Hepatic stellate cell (primary cell): Measurements from ENCODE around the gene COBL.

Source experiments
- DNase-seq: peaks from one replicate; pipeline ENCODE4 v3.0.0; 2011; ENCODE audit warnings: low spot score

COBL gene

DNA sequence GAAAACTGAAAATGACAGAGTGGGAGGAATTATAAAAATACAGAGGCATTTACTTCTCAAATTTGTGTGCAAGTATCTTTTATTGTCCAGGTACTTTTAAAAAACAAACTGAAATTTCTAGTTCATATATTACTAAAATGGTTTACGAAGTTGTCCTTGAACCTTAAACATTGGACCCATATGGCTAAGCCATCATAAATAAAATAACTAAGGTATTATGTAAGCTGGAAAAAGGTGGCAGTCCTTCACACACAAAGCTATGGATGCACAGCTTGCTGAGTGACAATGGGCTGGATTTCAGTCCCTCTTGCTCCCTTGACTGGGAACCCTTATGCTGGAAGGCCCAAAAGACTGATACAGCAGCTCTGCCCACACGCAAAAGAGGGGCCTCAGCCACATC is 66.1 kb downstream of the COBL start:
- DNase-seq, result no peak

DNA sequence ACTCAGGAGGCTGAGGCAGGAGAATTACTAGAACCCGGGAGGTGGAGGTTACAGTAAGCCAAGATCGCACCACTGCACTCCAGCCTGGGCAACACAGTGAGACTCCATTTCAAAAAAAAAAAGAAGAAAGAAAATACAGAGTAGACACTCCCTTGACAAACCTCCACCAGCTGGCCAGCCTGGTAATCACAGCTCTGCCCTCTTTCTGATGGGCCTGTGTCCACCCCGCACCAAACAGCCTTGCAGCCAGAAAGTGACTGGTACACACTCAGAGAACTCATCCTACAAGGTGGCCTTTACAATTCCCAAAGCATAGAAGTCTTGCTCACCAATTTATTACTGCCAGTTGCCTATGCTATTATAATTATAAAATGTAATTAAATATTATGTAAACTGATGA is 66.6 kb downstream of the COBL start:
- DNase-seq, result no peak

DNA sequence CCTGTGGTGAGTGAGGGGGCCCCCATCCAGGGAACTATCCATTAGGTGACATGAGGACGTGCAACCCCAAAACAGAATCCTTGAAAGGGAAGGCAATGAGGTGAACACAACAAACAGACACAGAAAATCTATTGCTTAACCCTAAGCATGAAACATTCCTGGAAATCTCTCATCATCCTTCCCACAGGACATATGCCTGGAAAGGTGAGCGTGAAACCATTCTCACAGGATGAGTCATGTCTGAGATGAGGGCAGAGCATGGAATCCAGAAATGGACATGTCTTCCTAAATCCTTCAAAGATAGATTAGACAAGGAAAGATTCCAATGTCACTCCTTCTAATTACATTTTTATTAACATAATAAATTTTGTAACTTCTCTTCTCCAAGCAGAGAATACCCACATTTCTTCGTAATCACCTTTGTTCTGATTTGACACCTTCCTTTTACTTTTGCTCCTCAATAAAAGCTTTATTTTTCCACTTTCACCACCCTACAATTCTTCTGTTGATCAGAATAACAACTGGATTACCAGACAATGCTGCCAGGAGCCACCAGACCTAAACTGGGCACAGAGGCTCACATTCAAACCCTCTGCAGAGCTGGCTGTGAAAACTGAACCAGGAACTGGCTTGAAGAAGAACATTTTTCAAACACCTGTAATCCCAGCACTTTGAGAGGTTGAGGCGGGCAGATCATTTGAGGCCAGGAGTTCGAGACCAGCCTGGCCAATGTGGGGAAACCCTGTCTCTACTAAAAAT is 67.2 kb downstream of the COBL start:
- no peak for DNase-seq

DNA sequence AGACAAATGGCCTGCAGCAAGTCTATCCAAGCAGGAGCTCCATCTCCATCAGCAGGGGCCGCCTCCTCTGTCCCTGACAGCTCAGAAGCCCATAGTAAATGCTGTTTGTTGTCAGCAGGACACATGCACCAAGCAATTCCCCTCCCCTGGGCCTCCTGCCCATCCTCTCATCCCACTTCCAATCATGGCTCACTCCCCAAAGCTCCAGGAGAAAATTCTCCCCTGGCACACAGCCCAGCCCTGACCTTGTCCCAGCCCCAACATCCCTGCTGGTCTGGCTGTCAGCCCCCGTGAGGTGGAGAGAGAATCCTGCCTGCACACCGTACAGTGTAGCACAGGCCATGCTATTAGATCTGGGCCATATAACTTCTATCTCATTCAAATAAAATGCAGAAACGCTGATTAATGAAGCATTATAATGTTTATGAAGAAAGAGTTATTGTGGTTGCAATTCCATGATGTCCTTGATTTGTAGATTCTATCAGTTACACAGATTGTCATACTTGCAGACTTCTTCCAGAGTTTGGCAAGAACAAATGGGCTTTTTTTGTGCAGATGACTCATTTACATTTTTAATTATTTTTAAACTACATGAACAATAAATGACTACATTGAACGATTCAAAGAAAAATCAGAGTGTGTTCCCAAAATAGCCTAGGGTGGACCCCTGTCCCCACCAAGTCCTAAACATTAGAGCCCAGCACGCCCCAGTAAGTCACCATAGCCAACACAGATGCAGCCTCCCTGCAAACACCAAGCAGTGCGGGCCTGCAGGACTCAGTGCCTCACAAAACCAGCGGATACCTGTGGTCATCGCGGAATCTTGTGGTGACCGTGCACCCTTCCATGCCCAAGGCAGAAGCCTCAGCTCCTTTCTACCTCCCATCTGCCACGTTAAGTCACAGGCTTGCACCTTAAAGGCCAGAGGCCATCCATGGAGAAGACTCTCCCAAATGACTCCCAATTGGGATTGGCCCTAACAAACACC is 70.1 kb downstream of the COBL start:
- DNase-seq, result no peak

DNA sequence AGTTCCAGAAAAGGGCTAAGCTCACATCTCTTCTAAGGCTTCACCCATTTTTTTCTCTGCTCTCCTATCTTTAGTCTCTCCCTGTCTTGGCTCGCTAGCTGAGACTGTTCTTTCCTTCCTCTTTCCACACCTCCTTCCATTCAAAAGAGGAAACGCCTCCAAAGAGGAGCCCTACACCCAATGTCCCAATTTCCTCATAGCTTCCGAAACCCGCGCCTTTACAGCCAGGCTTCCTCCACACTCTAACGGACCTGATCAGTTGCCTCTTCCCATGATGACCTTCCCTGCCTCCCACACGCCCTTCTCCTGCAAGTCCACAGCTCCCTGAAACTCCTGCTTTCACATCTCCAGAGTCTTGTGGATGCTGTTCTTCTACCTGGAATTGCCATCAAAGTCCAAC is 71.7 kb downstream of the COBL start:
- no peak for DNase-seq

DNA sequence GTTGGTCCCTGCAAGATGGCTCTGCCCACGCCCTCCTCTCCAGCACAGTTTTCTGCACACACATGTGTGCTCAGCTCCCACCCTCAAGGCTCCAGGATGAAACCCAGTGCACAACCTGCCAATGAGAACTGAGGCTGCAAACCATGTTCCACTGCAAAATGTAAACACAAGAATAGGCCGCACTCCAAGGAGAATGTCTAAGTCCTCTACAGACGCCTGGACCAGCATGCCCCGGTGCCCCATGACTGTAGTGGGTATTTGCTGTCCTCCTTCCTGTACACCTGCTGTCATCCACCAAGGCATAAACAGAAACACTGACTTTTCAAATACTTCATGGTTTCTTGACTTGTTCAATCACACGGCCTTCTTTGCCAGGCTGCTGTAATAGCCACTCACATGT is 72.6 kb downstream of the COBL start:
- DNase-seq, result no peak

DNA sequence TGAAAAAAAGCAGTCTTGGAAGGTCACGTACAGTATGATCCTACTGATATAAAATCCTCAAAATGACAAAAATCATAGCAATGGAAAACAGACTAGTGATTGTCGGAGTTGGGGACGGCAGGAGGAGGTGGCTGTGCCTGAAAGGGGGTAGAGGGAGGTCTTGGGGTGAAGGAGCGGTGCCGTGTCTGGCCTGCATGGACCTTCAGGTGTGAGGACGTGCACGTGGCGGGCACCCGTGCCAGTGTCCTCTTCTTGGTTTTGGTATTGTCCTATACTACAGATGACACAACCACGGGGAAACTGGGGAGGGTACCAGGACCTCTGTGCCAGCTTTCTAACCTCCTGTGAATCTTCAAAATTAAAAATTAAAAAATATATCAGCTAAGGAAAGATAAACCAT is 73.0 kb downstream of the COBL start:
- no peak for DNase-seq

DNA sequence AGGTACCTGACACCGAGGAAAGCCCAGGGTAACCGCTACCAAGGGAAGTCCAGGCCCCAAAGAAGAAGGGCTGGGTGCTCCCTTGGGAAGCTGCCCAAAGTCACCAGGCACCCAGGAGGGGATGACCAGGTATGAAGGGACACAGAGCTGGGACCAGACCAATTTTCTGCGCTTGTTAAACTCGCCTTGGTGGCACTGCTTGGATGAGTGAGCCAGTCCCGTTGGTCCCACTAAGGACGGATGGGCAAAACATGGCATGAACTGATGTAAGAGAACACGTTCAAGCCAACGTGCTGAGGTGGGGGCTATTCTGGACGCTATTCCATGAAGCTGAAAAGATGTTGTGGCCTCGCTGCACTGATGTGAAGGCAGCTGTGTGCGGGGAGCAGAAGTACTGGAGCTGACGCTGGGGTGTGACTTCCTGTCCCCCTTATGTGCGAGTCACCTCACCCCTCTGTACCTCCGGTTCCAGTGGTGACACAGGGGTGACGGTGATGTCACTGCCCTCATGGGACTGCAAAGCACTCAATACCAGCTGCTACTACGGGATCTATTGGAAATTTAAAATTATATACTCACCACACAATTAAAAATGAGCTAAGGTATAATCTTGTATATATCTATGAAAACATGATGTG is 73.6 kb downstream of the COBL start:
- no peak for DNase-seq

DNA sequence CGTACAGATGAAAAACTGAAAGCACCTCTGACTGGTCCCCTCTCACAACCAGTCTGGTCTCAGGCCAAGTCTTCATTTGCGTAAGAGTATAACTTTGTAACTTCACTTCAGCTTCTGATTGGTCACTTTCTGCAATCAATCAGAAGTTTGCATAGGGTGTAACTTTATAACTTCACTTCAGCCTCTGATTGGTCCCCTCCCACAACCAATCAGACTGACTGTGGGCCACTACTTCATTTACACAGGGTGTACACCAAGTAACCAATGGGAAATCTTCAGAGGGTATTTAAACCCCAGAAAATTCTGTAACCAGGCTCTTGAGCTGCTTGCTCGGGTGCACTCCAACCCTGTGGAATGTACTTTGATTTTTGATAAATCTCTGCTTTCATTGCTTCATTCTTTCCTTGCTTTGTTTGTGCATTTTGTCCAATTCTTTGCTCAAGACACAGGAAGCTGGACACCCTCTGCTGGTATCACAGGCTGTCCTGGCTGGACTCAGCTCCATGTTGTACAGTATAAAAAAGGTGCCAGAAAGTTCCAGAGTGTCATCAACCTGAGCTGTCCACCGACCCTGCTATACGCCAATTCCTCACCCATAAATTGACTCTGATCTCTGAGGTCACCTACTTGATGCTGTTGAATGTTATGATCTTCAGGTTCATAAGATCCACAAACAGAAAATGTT is 74.5 kb downstream of the COBL start:
- DNase-seq, result no peak

DNA sequence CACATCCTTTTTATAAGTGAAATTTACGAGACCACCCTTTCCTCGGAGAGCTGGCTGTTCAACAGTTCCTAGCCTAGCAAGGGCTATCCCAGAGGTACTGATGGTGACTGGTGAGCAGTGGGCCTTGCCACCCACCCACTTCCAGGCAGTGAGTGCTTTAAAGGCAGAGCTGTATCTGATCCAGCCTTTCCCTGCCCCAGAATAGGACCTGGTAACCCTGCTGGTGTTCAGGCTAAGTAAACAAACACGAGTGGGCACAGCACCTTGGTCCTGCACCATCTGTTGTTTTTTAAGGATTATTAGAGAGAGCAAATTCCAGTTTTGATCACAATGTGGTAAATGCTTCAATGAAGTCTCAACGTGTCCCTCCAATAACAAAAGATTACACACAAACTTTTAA is 75.7 kb downstream of the COBL start:
- no peak for DNase-seq

DNA sequence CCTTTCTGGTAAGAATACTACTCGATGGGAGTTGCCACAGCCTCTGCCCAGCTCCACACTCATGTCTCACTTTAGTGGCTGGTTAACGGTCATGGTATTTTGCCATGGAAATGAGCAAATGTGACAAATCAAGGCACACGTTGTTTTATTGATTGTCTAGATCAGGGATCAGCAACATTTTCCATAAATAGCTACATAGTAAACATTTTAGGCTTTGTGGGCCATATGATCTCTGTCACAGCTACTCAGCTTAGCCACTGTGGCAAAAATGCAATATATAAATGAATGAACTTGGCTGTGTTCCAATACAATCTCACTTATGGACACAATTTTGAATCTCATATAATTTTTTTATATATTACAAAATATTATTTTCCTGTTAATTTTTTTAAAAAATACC is 76.9 kb downstream of the COBL start:
- DNase-seq, result no peak

DNA sequence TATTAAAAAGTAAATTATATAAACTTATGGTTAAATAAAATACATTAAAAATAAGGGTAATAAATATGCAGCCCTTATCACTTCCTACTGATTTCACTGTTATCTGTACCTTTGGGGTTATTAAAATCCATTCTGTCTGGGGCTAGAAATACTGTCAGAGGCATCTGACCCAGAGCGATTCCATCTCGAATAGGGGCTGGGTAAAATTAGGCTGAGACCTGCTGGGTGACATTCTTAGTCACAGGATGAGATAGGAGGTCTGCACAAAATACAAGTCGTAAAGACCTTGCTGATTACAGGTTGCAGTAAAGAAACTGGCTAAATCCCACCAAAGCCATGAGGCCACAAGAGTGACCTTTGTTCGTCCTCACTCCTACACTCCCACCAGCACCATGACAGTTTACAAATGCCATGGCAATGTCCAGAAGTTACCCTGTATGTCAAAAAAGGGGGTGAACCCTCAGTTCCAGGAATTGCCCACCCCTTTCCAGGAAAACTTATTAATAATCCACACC is 77.6 kb downstream of the COBL start:
- DNase-seq, result no peak

DNA sequence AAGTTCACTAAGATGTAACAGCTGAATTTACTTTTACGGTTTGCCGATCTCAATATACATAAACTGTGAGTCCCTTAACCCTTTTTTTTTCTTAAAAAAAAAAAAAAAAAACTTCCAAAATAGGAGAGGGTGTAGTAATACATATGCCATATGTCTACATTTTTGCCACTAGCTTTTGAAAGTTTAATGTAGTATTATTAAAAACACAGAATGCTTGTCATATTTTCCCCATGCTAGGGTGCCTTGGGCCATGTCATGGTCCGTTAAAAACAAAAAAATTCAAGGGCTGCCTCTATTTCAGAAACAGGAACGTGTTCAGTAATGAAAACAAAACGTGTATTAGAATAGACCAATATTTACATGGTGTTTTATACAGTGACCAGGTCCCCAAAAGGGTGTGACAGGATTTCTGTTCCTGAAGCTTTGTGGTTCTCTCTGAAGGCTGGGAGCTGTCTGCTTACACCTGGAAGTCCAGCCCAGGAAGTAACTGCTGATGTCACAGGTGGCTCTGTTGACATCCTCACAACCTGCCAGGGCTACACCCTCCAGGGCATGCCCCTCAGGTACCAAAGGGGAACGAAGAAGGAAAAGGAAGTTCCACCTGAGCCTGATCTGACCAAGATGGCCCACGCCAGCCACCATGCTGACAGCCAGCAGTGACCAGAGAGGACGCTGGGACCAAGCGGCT is 79.0 kb downstream of the COBL start:
- DNase-seq, result no peak

DNA sequence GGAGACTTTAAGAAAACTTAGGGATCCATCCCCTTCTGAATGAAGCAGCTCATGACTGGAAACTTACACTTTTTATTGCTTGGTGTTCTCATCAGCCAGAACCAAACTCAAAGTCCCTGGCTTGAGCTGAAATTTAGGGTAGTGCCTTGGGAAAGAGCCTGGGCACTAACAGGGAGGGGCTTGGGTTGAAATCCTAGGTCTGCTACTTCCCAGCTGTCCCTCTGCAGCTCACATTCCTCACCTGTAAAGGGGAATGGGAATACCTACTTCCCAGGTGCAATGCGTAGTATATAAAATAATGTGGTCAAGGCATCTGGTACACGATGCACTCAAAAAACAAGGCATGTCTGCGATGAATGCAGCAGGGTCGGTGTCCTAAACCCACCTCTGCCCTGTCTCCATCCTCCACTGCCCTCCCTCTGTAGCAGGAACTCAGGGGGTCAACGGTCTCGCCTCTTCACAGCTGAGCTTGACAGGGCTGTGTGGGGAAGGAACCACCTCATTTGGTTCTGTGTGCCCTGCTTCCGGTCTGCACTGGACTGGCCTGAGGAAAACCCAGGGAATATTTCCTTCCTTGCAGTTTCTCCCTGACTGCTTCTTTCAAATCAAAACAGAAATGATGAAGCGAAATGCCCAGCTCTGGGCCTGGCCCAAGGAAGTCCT is 80.0 kb downstream of the COBL start:
- DNase-seq, result no peak

DNA sequence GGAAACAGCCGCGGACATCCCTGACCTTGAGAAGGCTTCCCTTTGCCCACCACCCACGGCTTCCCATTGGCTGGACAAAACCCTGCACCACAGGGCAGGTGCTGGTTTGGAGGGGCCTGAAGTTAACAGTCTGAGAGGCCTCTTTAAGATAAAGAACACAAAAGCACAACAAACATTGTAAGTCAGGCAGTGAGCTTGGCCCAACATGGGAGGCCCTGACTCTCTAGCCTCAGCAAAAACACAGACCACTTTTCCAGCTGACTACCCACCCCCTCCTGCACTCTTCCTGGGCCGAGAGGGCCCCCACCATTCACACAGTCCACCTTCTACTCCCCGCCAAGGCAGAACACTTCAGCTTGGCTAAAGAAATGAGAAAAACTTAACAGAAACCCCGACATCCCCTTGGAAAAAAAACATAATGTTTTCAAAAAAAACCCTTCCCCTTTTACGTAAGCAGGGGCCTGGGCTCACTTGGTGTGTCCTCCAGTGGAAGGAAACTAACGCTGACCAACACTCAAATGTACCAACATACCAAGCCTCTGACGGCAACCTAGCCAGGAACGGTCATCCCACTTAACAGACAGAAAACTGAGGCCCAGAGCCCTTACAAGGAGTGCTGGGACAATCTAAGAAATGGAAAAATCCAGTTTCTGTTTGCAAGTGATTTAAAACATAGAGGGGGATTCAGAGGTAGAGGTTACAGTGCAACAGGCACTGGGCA is 80.9 kb downstream of the COBL start:
- DNase-seq, result no peak

DNA sequence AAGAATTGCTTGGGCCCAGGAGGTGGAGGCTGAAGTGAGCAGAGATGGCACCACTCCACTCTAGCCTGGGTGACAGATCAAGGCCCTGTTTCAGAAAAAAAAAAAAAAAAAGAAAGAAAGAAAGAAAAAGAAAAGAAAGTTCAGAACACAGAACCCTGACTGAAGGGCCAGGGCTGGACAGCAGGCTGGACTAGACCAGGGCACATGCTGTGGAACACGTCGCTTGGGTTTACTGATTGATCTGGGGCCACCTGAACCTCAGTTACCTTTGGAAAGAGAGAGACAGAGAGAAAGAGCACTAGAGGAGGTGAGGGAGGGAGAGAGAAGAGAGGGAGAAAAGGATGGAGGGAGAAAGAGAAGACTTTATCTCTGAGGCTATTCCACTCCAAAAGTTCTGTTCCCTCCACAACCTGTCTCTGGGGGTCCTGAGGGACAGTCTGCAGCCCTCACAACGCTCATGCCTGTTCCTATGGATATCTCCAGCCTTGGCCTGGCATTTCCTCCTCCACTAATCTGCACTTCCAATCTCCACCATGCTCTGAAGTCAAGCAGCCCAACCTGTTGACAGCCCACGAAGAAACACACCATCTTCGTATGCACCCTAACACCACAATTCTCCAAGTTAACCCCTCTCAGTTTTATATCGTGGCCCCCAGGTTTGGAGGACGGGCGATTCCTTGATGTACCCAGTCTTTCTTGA is 81.8 kb downstream of the COBL start:
- DNase-seq, result no peak

DNA sequence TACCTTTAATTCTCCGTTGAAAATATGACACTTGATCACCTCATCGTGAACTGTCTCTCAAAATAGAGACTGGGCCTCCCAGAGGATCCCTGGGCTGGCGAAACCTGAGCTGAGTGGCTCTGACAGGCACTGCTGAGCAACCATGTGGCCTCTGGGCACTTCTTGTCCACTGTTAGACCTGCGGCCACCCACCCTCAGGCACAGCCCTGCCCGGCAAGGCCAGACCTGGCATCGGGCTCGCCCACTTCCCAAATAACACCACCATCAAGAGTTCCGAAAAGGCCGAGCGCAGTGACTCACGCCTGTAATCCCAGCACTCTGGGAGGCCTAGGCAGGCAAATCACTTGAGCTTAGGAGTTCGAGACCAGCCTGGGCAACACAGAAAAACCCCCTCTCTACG is 82.5 kb downstream of the COBL start:
- no peak for DNase-seq

DNA sequence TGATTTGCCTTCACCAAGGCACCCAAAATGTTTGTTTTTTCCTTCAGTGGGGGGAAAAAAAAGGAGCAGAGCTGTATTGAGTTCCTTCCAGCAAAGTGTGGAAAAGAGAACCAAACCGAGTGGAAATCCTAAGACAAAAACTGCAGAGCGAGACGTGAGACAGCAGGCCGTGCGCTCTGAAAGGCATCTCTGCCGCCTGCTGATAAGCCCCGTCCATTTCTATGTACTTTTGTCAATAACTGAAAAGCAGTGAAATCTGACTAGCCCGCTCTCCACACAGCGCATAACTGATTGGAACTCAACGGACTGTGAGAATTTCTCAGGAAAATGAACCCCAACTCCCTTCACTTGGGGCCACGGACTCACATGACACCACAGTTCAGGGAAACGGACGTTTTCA is 83.2 kb downstream of the COBL start:
- no peak for DNase-seq

DNA sequence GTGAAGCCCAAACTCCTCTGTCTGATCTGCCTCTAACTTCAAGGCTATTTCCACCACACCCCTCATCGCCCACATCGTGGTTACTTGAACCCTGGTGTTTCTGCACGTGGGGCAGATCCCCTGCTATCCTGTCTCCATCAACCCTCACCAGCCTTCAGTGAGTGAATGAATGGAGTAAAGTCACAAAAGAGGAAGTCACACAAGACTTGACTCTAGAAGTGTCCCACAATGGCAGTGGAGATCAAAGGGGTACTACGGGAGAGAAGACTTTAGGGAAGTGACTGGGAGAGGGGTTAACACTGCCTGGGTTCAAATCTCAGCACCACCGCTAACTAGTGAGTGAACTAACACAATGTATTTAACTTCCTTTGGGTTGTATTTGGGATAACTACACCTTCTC is 85.9 kb downstream of the COBL start:
- no peak for DNase-seq

DNA sequence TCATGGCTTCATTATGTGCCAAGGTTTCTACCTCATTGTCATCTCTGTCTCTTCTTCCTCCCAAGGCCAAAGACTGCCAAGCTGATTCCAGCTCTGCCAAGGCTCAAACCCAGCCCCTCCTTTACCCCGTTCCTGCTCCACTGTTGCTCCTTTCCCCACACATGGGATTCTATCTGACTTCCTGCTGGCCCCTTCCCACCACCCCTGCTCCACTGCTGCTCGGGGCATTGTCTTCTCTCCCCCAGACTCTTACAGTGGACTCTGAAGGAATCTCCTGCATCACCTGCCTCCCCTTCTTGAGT is 86.3 kb downstream of the COBL start:
- DNase-seq, result no peak
